BE2C (cell line): ENCODE data around the gene PRLR.

Experiments
- DNase-seq: peaks from one replicate; pipeline ENCODE4 v3.0.0-alpha.2; 2020
- H3K27me3 ChIP-seq: fragments of 250-450 bp; sonication (Bioruptor Pico); 2 replicates; pipeline ENCODE4 v1.5.1; 2020; ENCODE audit warnings: mild to moderate bottlenecking
- H3K36me3 ChIP-seq: fragments of 250-450 bp; sonication (Bioruptor Pico); 2 replicates; pipeline ENCODE4 v1.5.1; 2020; ENCODE audit warnings: mild to moderate bottlenecking
- H3K4me1 ChIP-seq: fragments of 250-450 bp; sonication (Bioruptor Pico); 2 replicates; pipeline ENCODE4 v1.5.1; 2020
- H3K4me3 ChIP-seq: 2 replicates; pipeline ENCODE4 v1.5.1; 2011; ENCODE audit warnings: low read depth, low read length
- H3K9me3 ChIP-seq: fragments of 250-450 bp; sonication (Bioruptor Pico); 2 replicates; pipeline ENCODE4 v1.5.1; 2020
- TF ChIP-seq, protein P1 (sequence below): IDR thresholded peaks from 2 replicates; pipeline ENCODE4 v1.5.1; 2012; ENCODE audit warnings: mild to moderate bottlenecking, low read depth, low read length

The PRLR gene

DNA sequence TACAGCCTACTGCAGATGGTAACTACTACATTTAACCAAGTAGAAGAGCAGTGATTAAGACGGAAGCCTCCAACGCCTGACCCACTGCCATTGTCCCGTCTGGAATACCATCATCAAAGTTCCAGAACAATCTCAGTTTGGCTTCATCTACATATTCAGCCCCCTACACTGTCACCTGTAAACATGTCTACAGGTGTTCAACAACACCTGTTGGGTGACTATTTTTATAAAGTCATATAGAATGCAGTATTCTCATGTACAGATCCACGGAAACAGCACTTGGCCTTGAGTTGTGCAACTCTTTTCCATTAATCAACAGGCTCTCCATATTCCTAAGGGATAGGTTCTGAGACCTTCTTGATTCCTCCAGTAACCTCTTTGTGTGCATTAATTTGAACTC, 129.3 kb downstream of the PRLR start:
- Histone ChIP-seq H3K27me3 (peaks cover 2% of the 10 kb centered on the region; the same call in 1 of the 2 replicates), H3K36me3 (no peaks in the 10 kb centered on the region), H3K9me3 (no peaks in the 10 kb centered on the region), H3K4me3 (no peak overlapping the region), H3K4me1 (no peaks in the 10 kb centered on the region)
- TF ChIP-seq, protein P1, sequence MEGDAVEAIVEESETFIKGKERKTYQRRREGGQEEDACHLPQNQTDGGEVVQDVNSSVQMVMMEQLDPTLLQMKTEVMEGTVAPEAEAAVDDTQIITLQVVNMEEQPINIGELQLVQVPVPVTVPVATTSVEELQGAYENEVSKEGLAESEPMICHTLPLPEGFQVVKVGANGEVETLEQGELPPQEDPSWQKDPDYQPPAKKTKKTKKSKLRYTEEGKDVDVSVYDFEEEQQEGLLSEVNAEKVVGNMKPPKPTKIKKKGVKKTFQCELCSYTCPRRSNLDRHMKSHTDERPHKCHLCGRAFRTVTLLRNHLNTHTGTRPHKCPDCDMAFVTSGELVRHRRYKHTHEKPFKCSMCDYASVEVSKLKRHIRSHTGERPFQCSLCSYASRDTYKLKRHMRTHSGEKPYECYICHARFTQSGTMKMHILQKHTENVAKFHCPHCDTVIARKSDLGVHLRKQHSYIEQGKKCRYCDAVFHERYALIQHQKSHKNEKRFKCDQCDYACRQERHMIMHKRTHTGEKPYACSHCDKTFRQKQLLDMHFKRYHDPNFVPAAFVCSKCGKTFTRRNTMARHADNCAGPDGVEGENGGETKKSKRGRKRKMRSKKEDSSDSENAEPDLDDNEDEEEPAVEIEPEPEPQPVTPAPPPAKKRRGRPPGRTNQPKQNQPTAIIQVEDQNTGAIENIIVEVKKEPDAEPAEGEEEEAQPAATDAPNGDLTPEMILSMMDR: no peak
- DNase-seq: no peak

DNA sequence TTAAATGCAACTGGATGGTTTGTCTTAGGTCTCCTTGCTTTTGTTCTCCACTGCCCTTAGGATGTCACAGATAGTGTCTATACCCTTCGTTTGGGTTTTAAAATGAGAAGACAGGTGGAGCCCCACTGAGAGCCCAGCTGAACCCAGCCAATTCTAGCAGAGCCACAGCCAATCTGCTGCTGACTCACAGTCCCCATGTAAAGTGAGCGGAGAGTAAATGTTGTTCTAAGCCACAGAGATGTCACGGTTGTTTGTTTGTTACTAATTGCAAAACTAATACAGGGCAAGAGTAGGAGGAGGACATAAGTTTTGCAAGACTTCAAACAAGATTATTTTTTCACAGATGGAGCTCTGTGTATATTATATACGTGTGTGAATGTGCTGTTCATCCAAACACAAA, 132.1 kb downstream of the PRLR start:
- TF ChIP-seq, protein P1: no peak
- no peaks in the 10 kb centered on the region for H3K9me3 ChIP-seq
- H3K27me3 ChIP-seq: peaks cover 2% of the 10 kb centered on the region; the same call in 1 of the 2 replicates
- DNase-seq: no peak
- no peaks in the 10 kb centered on the region for H3K36me3 ChIP-seq
- no peaks in the 10 kb centered on the region for H3K4me1 ChIP-seq
- H3K4me3 ChIP-seq: no peak overlapping the region

DNA sequence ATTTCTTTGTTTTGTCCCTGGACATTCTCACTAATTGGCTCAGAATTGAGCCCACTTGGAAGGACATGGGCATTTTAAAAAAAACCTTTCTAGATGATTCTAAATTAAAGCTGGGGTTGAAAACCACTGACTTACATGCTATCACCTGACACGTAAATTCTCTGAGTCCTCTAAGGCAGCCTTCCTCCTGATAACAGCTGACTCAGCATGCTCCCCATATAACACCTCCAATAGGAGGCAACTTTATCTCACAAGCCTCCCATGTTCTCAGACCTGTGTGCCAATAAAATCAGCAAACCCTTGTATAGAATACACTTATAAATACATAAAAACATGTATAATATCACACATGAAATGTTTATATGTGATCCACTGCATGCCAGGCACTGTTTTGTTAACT, 133.4 kb downstream of the PRLR start:
- H3K4me1 ChIP-seq: no peaks in the 10 kb centered on the region
- no peaks in the 10 kb centered on the region for H3K36me3 ChIP-seq
- H3K4me3 ChIP-seq: no peak overlapping the region
- TF ChIP-seq, protein P1: no peak
- no peaks in the 10 kb centered on the region for H3K9me3 ChIP-seq
- no peak for DNase-seq
- H3K27me3 ChIP-seq: peaks cover 2% of the 10 kb centered on the region; the same call in 1 of the 2 replicates

DNA sequence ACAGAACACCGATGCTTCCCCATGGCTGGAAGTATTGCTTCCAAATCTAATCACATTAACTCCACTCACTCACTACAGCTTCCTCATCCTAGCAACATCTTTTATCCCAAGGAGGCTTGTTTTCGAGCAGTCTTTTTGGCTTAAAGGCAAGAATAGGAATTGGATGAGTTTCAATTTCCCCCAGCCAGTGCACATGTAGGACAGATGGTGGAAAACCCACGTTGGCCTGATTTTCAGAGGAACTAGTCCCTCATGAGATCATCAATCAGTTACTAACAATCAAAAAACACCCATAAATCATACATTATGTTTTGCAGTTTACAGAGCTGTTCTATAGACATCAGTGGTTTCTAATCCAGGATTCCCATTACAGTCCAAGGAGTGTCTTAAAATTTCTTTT, 134.1 kb downstream of the PRLR start:
- no peaks in the 10 kb centered on the region for H3K9me3 ChIP-seq
- TF ChIP-seq, protein P1: no peak
- H3K4me1 ChIP-seq: no peaks in the 10 kb centered on the region
- H3K36me3 ChIP-seq: no peaks in the 10 kb centered on the region
- H3K27me3 ChIP-seq: peaks cover 2% of the 10 kb centered on the region; the same call in 1 of the 2 replicates
- H3K4me3 ChIP-seq: no peak overlapping the region
- no peak for DNase-seq

DNA sequence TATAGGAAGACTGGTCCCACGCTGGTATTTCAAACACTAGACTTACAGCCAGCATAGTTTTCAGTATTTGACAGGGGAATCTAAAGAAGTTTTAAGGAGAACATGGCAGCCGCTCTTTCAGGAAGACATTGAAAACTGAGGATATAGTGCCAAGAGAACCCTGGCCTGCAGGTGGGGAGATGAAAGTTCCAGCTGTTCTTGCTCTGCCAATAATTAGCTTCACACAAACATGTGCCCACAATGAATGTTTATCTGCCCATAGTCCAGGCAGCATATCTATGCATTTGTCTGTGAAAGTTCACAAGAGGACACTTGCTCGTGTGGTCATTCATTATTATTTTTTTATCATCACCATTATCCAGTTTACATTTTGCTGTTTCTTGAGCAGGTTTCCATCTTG, 134.9 kb downstream of the PRLR start:
- H3K4me1 ChIP-seq: no peaks in the 10 kb centered on the region
- TF ChIP-seq, protein P1: no peak
- peaks cover 2% of the 10 kb centered on the region; the same call in 1 of the 2 replicates for H3K27me3 ChIP-seq
- H3K36me3 ChIP-seq: no peaks in the 10 kb centered on the region
- H3K4me3 ChIP-seq: no peak overlapping the region
- no peak for DNase-seq
- no peaks in the 10 kb centered on the region for H3K9me3 ChIP-seq

DNA sequence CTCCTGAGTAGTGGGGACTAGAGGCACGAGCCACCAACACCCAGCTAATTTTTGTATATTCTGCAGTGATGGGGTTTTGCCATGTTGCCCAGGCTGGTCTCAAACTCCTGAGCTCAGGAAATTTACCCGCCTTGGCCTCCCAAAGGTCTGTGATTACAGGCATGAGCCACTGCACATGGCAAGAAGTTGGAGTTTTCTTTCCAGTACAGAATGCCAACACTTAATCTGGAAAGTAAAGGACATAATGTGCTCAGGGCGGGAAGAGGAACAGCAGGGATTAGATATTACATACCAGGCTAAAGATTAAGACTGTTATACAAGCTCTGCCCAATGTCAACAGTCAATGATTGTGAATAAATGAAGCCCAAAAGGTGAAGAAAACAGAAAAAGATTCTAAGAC, 135.3 kb downstream of the PRLR start:
- Histone ChIP-seq H3K36me3 (no peaks in the 10 kb centered on the region), H3K4me1 (no peaks in the 10 kb centered on the region), H3K4me3 (no peak overlapping the region), H3K9me3 (no peaks in the 10 kb centered on the region), H3K27me3 (peaks cover 2% of the 10 kb centered on the region; the same call in 1 of the 2 replicates)
- DNase-seq: no peak
- TF ChIP-seq, protein P1: no peak
